Smooth muscle cell (in vitro differentiated cells): ENCODE measurements around the gene ZNF407. TPM values are rescaled to one million over a fixed set of nuclear protein-coding genes. Genes with fewer than 3 reads are reported as not detected.

Source experiments
- DNase-seq: peaks from one replicate; lab custom pipeline; 2025; ENCODE audit not compliant: unreplicated experiment; lab: John Stamatoyannopoulos, UW
- H2AFZ ChIP-seq: fragments of 200-600 bp; sonication (generic); 2 replicates; pipeline ENCODE4 v1.6.0; 2016; ENCODE audit warnings: antibody characterized with exemption, low read depth, mild to moderate bottlenecking
- H3F3A ChIP-seq: fragments of 200-600 bp; sonication (generic); 2 replicates; pipeline ENCODE4 v1.6.0; 2017; ENCODE audit warnings: antibody characterized with exemption, low read depth
- H3K27ac ChIP-seq: fragments of 200-600 bp; sonication (generic); 2 replicates; pipeline ENCODE4 v1.5.1; 2016; ENCODE audit warnings: low read depth, mild to moderate bottlenecking
- H3K27me3 ChIP-seq: fragments of 200-600 bp; sonication (generic); 2 replicates; pipeline ENCODE4 v1.6.1; 2016; ENCODE audit warnings: low read depth, mild to moderate bottlenecking
- H3K36me3 ChIP-seq: fragments of 200-600 bp; sonication (generic); 2 replicates; pipeline ENCODE4 v1.5.1; 2016; ENCODE audit warnings: low read depth
- H3K4me1 ChIP-seq: fragments of 200-600 bp; sonication (generic); 2 replicates; pipeline ENCODE4 v1.5.1; 2016; ENCODE audit warnings: low read depth
- H3K4me2 ChIP-seq: fragments of 200-600 bp; sonication (generic); 2 replicates; pipeline ENCODE4 v1.6.0; 2016; ENCODE audit warnings: mild to moderate bottlenecking
- H3K4me3 ChIP-seq: fragments of 200-600 bp; sonication (generic); 2 replicates; pipeline ENCODE4 v1.5.1; 2016; ENCODE audit warnings: mild to moderate bottlenecking
- H3K79me2 ChIP-seq: fragments of 200-600 bp; sonication (generic); 2 replicates; pipeline ENCODE4 v1.6.0; 2016; ENCODE audit warnings: low read depth, mild to moderate bottlenecking
- H3K9ac ChIP-seq: fragments of 200-600 bp; sonication (generic); 2 replicates; pipeline ENCODE4 v1.6.0; 2016; ENCODE audit warnings: low read depth
- H3K9me3 ChIP-seq: fragments of 200-600 bp; sonication (generic); replicated peaks from 2 replicates; pipeline ENCODE4 v1.5.1; 2016; ENCODE audit warnings: low read depth
- H4K20me1 ChIP-seq: fragments of 200-600 bp; sonication (generic); 2 replicates; pipeline ENCODE4 v1.6.0; 2016; ENCODE audit warnings: low read depth
- CTCF ChIP-seq: fragments of 200-600 bp; sonication (generic); IDR thresholded peaks from 2 replicates; pipeline ENCODE4 v1.5.1; 2017; ENCODE audit warnings: borderline replicate concordance, mild to moderate bottlenecking, antibody characterized with exemption; ENCODE audit not compliant: insufficient read depth, poor library complexity, severe bottlenecking
- WGBS: methylation state at CpG from one replicate; pipeline ENCODE4 v1.1.7; 2016; ENCODE audit warnings: low lambda C conversion rate; 5-methylcytosine and 5-hydroxymethylcytosine counted together
- polyA plus RNA-seq: library from polyadenylated mRNA; unstranded; fragments of >200 nt; fragmentation: Nextera tagmentation; extraction: Ambion mirVana; gene quantifications from 2 replicates; pipeline ENCODE4 v1.2.1, GENCODE V29; 2016
- total RNA-seq: library from RNA; depleted of rRNA; stranded (reverse); fragments of >200 nt; gene quantifications from 2 replicates; pipeline ENCODE4 v1.2.3, GENCODE V29; 2014

Gene ZNF407
- total and polyA plus RNA-seq, 2 experiments from 2014 or later, result 4.5 to 11.5 TPM

GRCh38 chr18:75054611-75055010 is 456.9 kb downstream of the ZNF407 start:
- Histone ChIP-seq H3K4me2 (no peak overlapping the region), H2AFZ (no peak overlapping the region), H3K4me3 (no peak overlapping the region), H3K9me3 (no peaks in the 10 kb centered on the region), H4K20me1 (no peaks in the 10 kb centered on the region), H3K36me3 (no peaks in the 10 kb centered on the region), H3K79me2 (no peaks in the 10 kb centered on the region), H3F3A (no peaks in the 10 kb centered on the region), H3K9ac (no peak overlapping the region), H3K27me3 (no peaks in the 10 kb centered on the region), H3K27ac (no peak overlapping the region), H3K4me1 (no peaks in the 10 kb centered on the region)
- WGBS, result 93% methylated on average over 5 of the region's 5 CpGs
- no peak for TF ChIP-seq CTCF
- no peak for DNase-seq

- DNase-seq, result no peak
- Histone ChIP-seq H3K36me3 (no peaks in the 10 kb centered on the region), H3K9me3 (no peaks in the 10 kb centered on the region), H3K27ac (no peak overlapping the region), H2AFZ (no peak overlapping the region), H4K20me1 (no peaks in the 10 kb centered on the region), H3K4me3 (no peak overlapping the region), H3K79me2 (no peaks in the 10 kb centered on the region), H3K9ac (no peak overlapping the region), H3K27me3 (no peaks in the 10 kb centered on the region), H3K4me1 (no peaks in the 10 kb centered on the region), H3K4me2 (no peak overlapping the region), H3F3A (no peaks in the 10 kb centered on the region)
- 70% methylated on average over 10 of the region's 10 CpGs for WGBS
- TF ChIP-seq CTCF, result no peak
Observed at GRCh38 chr18:75057169-75057960, 459.7 kb downstream of the ZNF407 start.

GRCh38 chr18:75060185-75060584 is 462.5 kb downstream of the ZNF407 start:
- 95% methylated on average over 17 of the region's 21 CpGs for WGBS

More at GRCh38 chr18:75060185-75060584, 462.5 kb downstream of the ZNF407 start:
- H3K4me3 ChIP-seq, result no peak overlapping the region
- H3K36me3 ChIP-seq, result no peaks in the 10 kb centered on the region
- no peaks in the 10 kb centered on the region for H3K79me2 ChIP-seq
- no peaks in the 10 kb centered on the region for H3F3A ChIP-seq
- no peaks in the 10 kb centered on the region for H4K20me1 ChIP-seq
- H3K9ac ChIP-seq, result no peak overlapping the region
- TF ChIP-seq CTCF, result no peak
- no peak overlapping the region for H3K27ac ChIP-seq
- H3K4me2 ChIP-seq, result no peak overlapping the region
- H2AFZ ChIP-seq, result no peak overlapping the region
- H3K4me1 ChIP-seq, result no peaks in the 10 kb centered on the region
- H3K27me3 ChIP-seq, result no peaks in the 10 kb centered on the region
- H3K9me3 ChIP-seq, result no peaks in the 10 kb centered on the region
- no peak for DNase-seq
